ENCODE measurements around the gene OOSP4B. TPM values are rescaled to one million over a fixed set of nuclear protein-coding genes. Genes with fewer than 3 reads are reported as not detected.
"Not testable (repeated sequence)": the region's sequence is repeated elsewhere in the genome, so short reads cannot be mapped to it uniquely, and the experiment has no call there.

The OOSP4B gene
- total RNA-seq, 3 donors from 2014 or later (not counting 1 experiment from before 2014, with no cell fraction given) = not detected

- Histone ChIP-seq H3K4me1 (ENCODE audit: control insufficient read depth, insufficient read depth, low read length) (no peaks in the 10 kb centered on the region), H3K27me3 (ENCODE audit: control insufficient read depth, insufficient read depth, low read length) (no peaks in the 10 kb centered on the region), H3K36me3 (ENCODE audit: control insufficient read depth, insufficient read depth, low read length) (no peaks in the 10 kb centered on the region), H3K4me3 (ENCODE audit: low read length) (no peak overlapping the region), H3K9me3 (ENCODE audit: control insufficient read depth, insufficient read depth, low read length) (no peaks in the 10 kb centered on the region), H3K27ac (ENCODE audit: low read length) (no peak overlapping the region)
- intact Hi-C loops (cut with micrococcal nuclease) = no loop called here
- Mint-ChIP-seq H3K4me3 (no peak overlapping the region), H3K27ac (no peak overlapping the region), H3K36me3 (no peaks in the 10 kb centered on the region), H3K27me3 (ENCODE audit: low read depth in 2 of 2) (no peaks in the 10 kb centered on the region), H3K4me1 (no peaks in the 10 kb centered on the region), H3K9me3 (peaks cover 0 to 2% of the 10 kb centered on the region in 2 donors)
- DNase-seq (no peak), ATAC-seq (no peak)
- no peak for TF ChIP-seq CTCF (IDR thresholded peaks at IDR 0.05)
- WGBS (ENCODE audit: insufficient coverage) = no CpG with 5 or more reads among the region's 1 CpG
Observed at GRCh38 chr11:60064111-60064510, 47.1 kb downstream of the OOSP4B start.

GRCh38 chr11:60065801-60066200 lies 48.8 kb downstream of the OOSP4B start:
- Histone ChIP-seq H3K27ac (ENCODE audit: low read length) (no peak overlapping the region), H3K4me1 (ENCODE audit: control insufficient read depth, insufficient read depth, low read length) (no peaks in the 10 kb centered on the region), H3K36me3 (ENCODE audit: control insufficient read depth, insufficient read depth, low read length) (no peaks in the 10 kb centered on the region), H3K4me3 (ENCODE audit: low read length) (no peak overlapping the region), H3K27me3 (ENCODE audit: control insufficient read depth, insufficient read depth, low read length) (no peaks in the 10 kb centered on the region), H3K9me3 (ENCODE audit: control insufficient read depth, insufficient read depth, low read length) (no peaks in the 10 kb centered on the region)
- intact Hi-C loops (cut with micrococcal nuclease) = no loop called here
- Mint-ChIP-seq H3K4me1 (no peaks in the 10 kb centered on the region), H3K36me3 (no peaks in the 10 kb centered on the region), H3K27me3 (ENCODE audit: low read depth in 2 of 2) (no peaks in the 10 kb centered on the region), H3K27ac (no peak overlapping the region), H3K9me3 (no peaks in the 10 kb centered on the region), H3K4me3 (no peak overlapping the region)
- no peak for TF ChIP-seq CTCF (IDR thresholded peaks at IDR 0.05)
- ATAC-seq (no peak), DNase-seq (no peak)
- 91% methylated on average over 1 of the region's 1 CpG for WGBS (ENCODE audit: insufficient coverage)

- WGBS (ENCODE audit: insufficient coverage) = 67% methylated on average over 1 of the region's 2 CpGs
- Mint-ChIP-seq H3K4me1 (no peaks in the 10 kb centered on the region), H3K27ac (no peak overlapping the region), H3K27me3 (ENCODE audit: low read depth in 2 of 2) (peaks cover 0 to 3% of the 10 kb centered on the region in 2 donors), H3K36me3 (no peaks in the 10 kb centered on the region), H3K4me3 (no peak overlapping the region), H3K9me3 (no peaks in the 10 kb centered on the region)
- DNase-seq (no peak), ATAC-seq (no peak)
- intact Hi-C loops (cut with micrococcal nuclease) = no loop called here
- Histone ChIP-seq H3K4me1 (ENCODE audit: control insufficient read depth, insufficient read depth, low read length) (no peaks in the 10 kb centered on the region), H3K36me3 (ENCODE audit: control insufficient read depth, insufficient read depth, low read length) (no peaks in the 10 kb centered on the region), H3K27ac (ENCODE audit: low read length) (no peak overlapping the region), H3K9me3 (ENCODE audit: control insufficient read depth, insufficient read depth, low read length) (no peaks in the 10 kb centered on the region), H3K27me3 (ENCODE audit: control insufficient read depth, insufficient read depth, low read length) (no peaks in the 10 kb centered on the region), H3K4me3 (ENCODE audit: low read length) (no peak overlapping the region)
- no peak for TF ChIP-seq CTCF (IDR thresholded peaks at IDR 0.05)
Observed at GRCh38 chr11:60069450-60069849, 52.5 kb downstream of the OOSP4B start.

DNA sequence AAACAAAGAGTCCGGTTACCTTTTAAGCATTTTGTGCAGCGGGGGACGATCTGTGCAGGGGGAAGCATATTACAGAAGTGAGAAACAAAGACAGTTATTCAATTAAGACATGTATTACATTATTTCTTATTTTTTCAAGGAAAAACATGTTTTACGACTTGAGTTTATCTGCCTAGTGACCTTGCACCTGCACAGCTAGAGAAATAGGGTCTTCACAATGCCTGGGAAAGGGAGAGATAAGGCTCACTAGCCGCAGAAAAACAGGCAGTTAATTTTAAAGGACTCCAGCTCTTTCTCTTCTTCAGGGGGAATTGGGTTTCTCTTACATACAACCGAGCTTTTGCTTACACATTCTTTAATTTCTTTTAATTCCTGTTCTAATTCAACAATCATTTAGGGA lies 54.7 kb downstream of the OOSP4B start:
- H3K4me1 ChIP-seq (ENCODE audit: control insufficient read depth, insufficient read depth, low read length); H3K9me3 Mint-ChIP-seq; H3K9me3 ChIP-seq (ENCODE audit: control insufficient read depth, insufficient read depth, low read length); H3K27me3 ChIP-seq (ENCODE audit: control insufficient read depth, insufficient read depth, low read length); H3K36me3 Mint-ChIP-seq; ATAC-seq; H3K4me1 Mint-ChIP-seq; H3K27ac Mint-ChIP-seq; H3K36me3 ChIP-seq (ENCODE audit: control insufficient read depth, insufficient read depth, low read length); DNase-seq; H3K4me3 ChIP-seq (ENCODE audit: low read length); H3K27me3 Mint-ChIP-seq (ENCODE audit: low read depth in 2 of 2); H3K27ac ChIP-seq (ENCODE audit: low read length); intact Hi-C loops (cut with micrococcal nuclease); H3K4me3 Mint-ChIP-seq: not testable (repeated sequence)
- 87% methylated on average over 6 of the region's 6 CpGs for WGBS (ENCODE audit: insufficient coverage)
